ENCODE measurements around the gene FAM47B.

The FAM47B gene

DNA sequence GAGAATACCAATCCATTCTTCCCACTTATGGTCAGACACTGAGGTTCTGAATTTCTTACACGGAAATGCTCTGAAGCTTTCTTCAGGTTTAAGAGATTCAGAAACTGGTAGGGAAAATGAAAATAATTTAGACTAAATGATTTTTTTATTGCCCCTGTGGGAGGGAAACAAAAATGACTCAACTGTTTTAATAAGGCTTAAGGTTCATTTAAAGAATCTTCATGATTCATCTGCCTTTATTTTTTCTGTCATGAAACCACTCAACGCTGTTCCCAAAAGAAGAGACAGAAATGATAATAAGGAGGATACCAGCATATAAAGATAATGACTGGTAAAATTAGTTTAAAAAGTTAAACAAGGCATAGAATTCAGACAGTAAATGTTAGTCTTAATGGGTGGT lies 39.3 kb upstream of the FAM47B start:
- Histone ChIP-seq H4K20me1 (ENCODE audit: insufficient read depth, low read length) (no peaks in the 10 kb centered on the region), H3K27me3 (ENCODE audit: insufficient read depth, low read length, poor library complexity) (no peaks in the 10 kb centered on the region), H2AFZ (ENCODE audit: low read depth, low read length) (no peak overlapping the region), H3K4me1 (ENCODE audit: insufficient read depth, low read length) (no peaks in the 10 kb centered on the region), H3K27ac (ENCODE audit: low read length) (no peak overlapping the region), H3K4me2 (ENCODE audit: insufficient read depth, low read length) (no peak overlapping the region), H3K79me2 (ENCODE audit: insufficient read depth, low read length) (no peaks in the 10 kb centered on the region), H3K36me3 (ENCODE audit: insufficient read depth, low read length) (no peaks in the 10 kb centered on the region), H3K9ac (ENCODE audit: low read depth, low read length) (no peak overlapping the region), H3K9me3 (ENCODE audit: insufficient read depth, low read length, severe bottlenecking) (no peaks in the 10 kb centered on the region), H3K4me3 (ENCODE audit: low read depth in 1 of 2, low read length in 2 of 2) (no peak overlapping the region)
- no peak for TF ChIP-seq EZH2 (IDR thresholded peaks at IDR 0.05; ENCODE audit: borderline replicate concordance, low read depth, low read length, severe bottlenecking)
- TF ChIP-seq, protein P1, sequence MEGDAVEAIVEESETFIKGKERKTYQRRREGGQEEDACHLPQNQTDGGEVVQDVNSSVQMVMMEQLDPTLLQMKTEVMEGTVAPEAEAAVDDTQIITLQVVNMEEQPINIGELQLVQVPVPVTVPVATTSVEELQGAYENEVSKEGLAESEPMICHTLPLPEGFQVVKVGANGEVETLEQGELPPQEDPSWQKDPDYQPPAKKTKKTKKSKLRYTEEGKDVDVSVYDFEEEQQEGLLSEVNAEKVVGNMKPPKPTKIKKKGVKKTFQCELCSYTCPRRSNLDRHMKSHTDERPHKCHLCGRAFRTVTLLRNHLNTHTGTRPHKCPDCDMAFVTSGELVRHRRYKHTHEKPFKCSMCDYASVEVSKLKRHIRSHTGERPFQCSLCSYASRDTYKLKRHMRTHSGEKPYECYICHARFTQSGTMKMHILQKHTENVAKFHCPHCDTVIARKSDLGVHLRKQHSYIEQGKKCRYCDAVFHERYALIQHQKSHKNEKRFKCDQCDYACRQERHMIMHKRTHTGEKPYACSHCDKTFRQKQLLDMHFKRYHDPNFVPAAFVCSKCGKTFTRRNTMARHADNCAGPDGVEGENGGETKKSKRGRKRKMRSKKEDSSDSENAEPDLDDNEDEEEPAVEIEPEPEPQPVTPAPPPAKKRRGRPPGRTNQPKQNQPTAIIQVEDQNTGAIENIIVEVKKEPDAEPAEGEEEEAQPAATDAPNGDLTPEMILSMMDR (IDR thresholded peaks at IDR 0.05; ENCODE audit: borderline replicate concordance, extremely low read depth, low read length, poor library complexity, severe bottlenecking) = no peak
- ATAC-seq (ENCODE audit: insufficient read depth, low read depth) (no peak), DNase-seq (no peak)

DNA sequence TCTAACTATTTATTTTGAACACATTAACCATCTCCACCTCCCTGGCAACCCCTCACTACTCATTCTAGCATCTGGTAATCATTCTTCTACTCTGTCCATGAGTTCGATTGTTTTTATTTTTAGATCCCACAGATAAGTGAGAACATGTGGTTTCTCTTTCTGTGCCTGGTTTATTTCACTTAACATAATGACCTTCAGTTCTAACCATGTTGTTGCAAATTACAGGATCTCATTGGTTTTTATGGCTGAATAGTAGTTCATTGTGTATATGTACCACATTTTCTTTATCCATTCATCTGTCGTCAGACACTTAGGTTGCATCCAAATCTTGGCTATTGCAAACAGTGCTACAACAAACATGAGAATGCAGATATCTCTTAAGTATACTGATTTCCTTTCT lies 33.4 kb upstream of the FAM47B start:
- ATAC-seq (ENCODE audit: insufficient read depth, low read depth) (no peak), DNase-seq (no peak)
- TF ChIP-seq, protein P1 (IDR thresholded peaks at IDR 0.05; ENCODE audit: borderline replicate concordance, extremely low read depth, low read length, poor library complexity, severe bottlenecking) = no peak
- no peak for TF ChIP-seq EZH2 (IDR thresholded peaks at IDR 0.05; ENCODE audit: borderline replicate concordance, low read depth, low read length, severe bottlenecking)

DNA sequence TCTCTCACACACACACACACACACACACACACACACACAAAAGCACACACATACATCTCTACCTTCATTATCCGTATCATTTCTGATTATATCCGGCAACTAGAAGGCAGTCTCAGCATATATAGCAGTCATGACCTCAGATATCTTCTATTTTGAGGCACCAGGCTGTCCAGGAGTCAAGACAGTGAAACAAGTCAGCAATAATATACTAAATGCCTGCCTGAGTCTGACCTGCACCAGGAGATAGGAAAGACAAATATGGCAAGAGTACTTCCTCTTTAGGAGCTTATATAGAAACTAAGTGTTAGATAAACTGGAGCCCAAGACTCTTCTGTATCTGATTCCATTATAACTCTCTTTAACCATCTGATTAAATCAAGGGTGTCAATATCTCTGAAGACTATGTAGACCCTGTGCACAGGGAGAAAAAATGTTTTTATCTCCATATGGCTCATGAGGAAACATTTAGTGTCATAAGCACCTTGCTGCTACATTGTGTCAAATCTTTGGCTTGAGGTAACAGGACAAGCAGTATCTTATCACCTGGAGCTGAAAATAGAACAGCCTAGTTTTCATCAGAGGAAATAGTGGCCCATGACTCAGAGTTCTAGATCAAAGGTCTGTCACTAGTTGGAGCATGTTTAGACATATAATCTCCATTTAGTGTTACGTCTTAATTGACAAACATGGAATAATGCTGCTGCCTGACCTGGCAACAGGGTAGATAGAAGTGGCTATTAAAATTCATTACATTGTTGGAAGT lies 27.0 kb upstream of the FAM47B start:
- Histone ChIP-seq H3K4me3 (ENCODE audit: low read depth in 1 of 2, low read length in 2 of 2) (no peak overlapping the region), H3K79me2 (ENCODE audit: insufficient read depth, low read length) (no peaks in the 10 kb centered on the region), H3K9ac (ENCODE audit: low read depth, low read length) (no peak overlapping the region), H3K27ac (ENCODE audit: low read length) (no peak overlapping the region), H4K20me1 (ENCODE audit: insufficient read depth, low read length) (no peaks in the 10 kb centered on the region), H3K4me2 (ENCODE audit: insufficient read depth, low read length) (no peak overlapping the region), H3K9me3 (ENCODE audit: insufficient read depth, low read length, severe bottlenecking) (no peaks in the 10 kb centered on the region), H2AFZ (ENCODE audit: low read depth, low read length) (no peak overlapping the region), H3K4me1 (ENCODE audit: insufficient read depth, low read length) (no peaks in the 10 kb centered on the region), H3K36me3 (ENCODE audit: insufficient read depth, low read length) (no peaks in the 10 kb centered on the region), H3K27me3 (ENCODE audit: insufficient read depth, low read length, poor library complexity) (no peaks in the 10 kb centered on the region)
- TF ChIP-seq, protein P1 (IDR thresholded peaks at IDR 0.05; ENCODE audit: borderline replicate concordance, extremely low read depth, low read length, poor library complexity, severe bottlenecking) = no peak
- no peak for TF ChIP-seq EZH2 (IDR thresholded peaks at IDR 0.05; ENCODE audit: borderline replicate concordance, low read depth, low read length, severe bottlenecking)
- ATAC-seq (ENCODE audit: insufficient read depth, low read depth) = no peak
- no peak for DNase-seq

More for the DNA sequence above, 33.4 kb upstream of the FAM47B start:
- Histone ChIP-seq H3K9ac (ENCODE audit: low read depth, low read length) (no peak overlapping the region), H3K4me3 (ENCODE audit: low read depth in 1 of 2, low read length in 2 of 2) (no peak overlapping the region), H2AFZ (ENCODE audit: low read depth, low read length) (no peak overlapping the region), H3K4me2 (ENCODE audit: insufficient read depth, low read length) (no peak overlapping the region), H4K20me1 (ENCODE audit: insufficient read depth, low read length) (no peaks in the 10 kb centered on the region), H3K27ac (ENCODE audit: low read length) (no peak overlapping the region), H3K27me3 (ENCODE audit: insufficient read depth, low read length, poor library complexity) (no peaks in the 10 kb centered on the region), H3K36me3 (ENCODE audit: insufficient read depth, low read length) (no peaks in the 10 kb centered on the region), H3K4me1 (ENCODE audit: insufficient read depth, low read length) (no peaks in the 10 kb centered on the region), H3K79me2 (ENCODE audit: insufficient read depth, low read length) (no peaks in the 10 kb centered on the region), H3K9me3 (ENCODE audit: insufficient read depth, low read length, severe bottlenecking) (no peaks in the 10 kb centered on the region)

Measured in DND-41 (cell line).